Measurements from ENCODE around the gene C4BPB. TPM values are rescaled to one million over a fixed set of nuclear protein-coding genes. Genes with fewer than 3 reads are reported as not detected.
A peak's percentile ranks its signal among the peaks of the same experiment; 100 is the strongest.

The C4BPB gene
- total and polyA plus RNA-seq, 4 donors = 0.94 to 10.7 (median 5.2) TPM

- Histone ChIP-seq H3K27me3 (ENCODE audit: control insufficient read depth in 1 of 2, insufficient read depth in 2 of 2, low read length in 1 of 2) (no peaks in the 10 kb centered on the region), H3K36me3 (ENCODE audit: control insufficient read depth in 1 of 2, insufficient read depth in 2 of 2, low read length in 1 of 2) (no peaks in the 10 kb centered on the region), H3K27ac (ENCODE audit: low read depth in 1 of 2, low read length in 2 of 2) (no peak overlapping the region), H3K4me3 (ENCODE audit: low read length in 2 of 2) (no peak overlapping the region), H3K9me3 (ENCODE audit: control insufficient read depth, low read length) (no peaks in the 10 kb centered on the region), H3K4me1 (ENCODE audit: control insufficient read depth in 1 of 2, insufficient read depth in 2 of 2, low read length in 2 of 2) (no peaks in the 10 kb centered on the region)
- no peak for DNase-seq
- peak; percentile 94 for ATAC-seq (ENCODE audit: low FRiP score)
- whole genome bisulfite sequencing, 2 donors = 29 to 30% methylated on average over 6 of the region's 6 CpGs
- intact Hi-C loops (cut with DNase I) = loop anchor here in 1 of 2 donors (1.0 kb wide), 1 partner anchor 27 kb away; no protein-coding TSS in a partner anchor
Measured at GRCh38 chr1:207077470-207078377, 10.9 kb upstream of the C4BPB start.

GRCh38 chr1:207078578-207079132, 10.0 kb upstream of the C4BPB start:
- ATAC-seq (ENCODE audit: low FRiP score) (no peak), DNase-seq (no peak)
- WGBS, 2 donors = 85 to 86% methylated on average over 11 of the region's 11 CpGs
- Histone ChIP-seq H3K27me3 (ENCODE audit: control insufficient read depth in 1 of 2, insufficient read depth in 2 of 2, low read length in 1 of 2) (no peaks in the 10 kb centered on the region), H3K27ac (ENCODE audit: low read depth in 1 of 2, low read length in 2 of 2) (no peak overlapping the region), H3K36me3 (ENCODE audit: control insufficient read depth in 1 of 2, insufficient read depth in 2 of 2, low read length in 1 of 2) (no peaks in the 10 kb centered on the region), H3K4me1 (ENCODE audit: control insufficient read depth in 1 of 2, insufficient read depth in 2 of 2, low read length in 2 of 2) (no peaks in the 10 kb centered on the region), H3K9me3 (ENCODE audit: control insufficient read depth, low read length) (no peaks in the 10 kb centered on the region), H3K4me3 (ENCODE audit: low read length in 2 of 2) (no peak overlapping the region)
- intact Hi-C loops (cut with DNase I) = no loop called here

DNA sequence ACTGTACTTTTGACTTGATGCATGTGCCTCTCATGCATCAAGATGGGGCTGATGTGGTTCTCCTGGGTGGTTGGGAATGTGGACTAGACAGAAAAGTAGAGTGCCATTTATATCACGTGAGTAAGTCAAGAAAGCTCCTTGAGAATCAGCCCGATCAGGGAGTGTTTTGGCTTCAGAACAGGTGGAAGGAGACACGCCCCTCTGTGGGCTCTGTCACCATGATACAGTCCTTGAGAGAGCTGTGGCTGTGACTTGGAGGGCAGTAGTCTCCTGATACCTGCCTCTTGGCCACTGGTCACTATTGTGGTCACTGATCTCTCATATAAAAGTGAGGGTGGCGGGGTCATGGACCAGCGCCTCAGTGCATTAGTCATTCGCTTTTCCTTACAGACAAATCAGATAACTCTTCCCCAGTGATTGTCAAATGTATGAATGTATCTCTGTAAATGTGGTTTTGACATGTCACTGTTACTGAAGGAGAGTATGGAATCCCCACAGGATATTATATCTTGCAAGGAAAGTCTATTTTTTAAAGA, 8.9 kb upstream of the C4BPB start:
- no peak overlapping the region for H3K4me3 ChIP-seq (ENCODE audit: low read length in 2 of 2)
- 84 to 91% methylated on average over 6 of the region's 6 CpGs for WGBS, 2 donors
- H3K36me3 ChIP-seq (ENCODE audit: control insufficient read depth in 1 of 2, insufficient read depth in 2 of 2, low read length in 1 of 2) = no peaks in the 10 kb centered on the region
- DNase-seq = no peak
- H3K4me1 ChIP-seq (ENCODE audit: control insufficient read depth in 1 of 2, insufficient read depth in 2 of 2, low read length in 2 of 2) = no peaks in the 10 kb centered on the region
- intact Hi-C loops (cut with DNase I) = loop anchor here in 1 of 2 donors (5.0 kb wide), 1 partner anchor 328 kb away; no protein-coding TSS in a partner anchor
- H3K27me3 ChIP-seq (ENCODE audit: control insufficient read depth in 1 of 2, insufficient read depth in 2 of 2, low read length in 1 of 2) = no peaks in the 10 kb centered on the region
- no peak overlapping the region for H3K27ac ChIP-seq (ENCODE audit: low read depth in 1 of 2, low read length in 2 of 2)
- no peaks in the 10 kb centered on the region for H3K9me3 ChIP-seq (ENCODE audit: control insufficient read depth, low read length)
- no peak for ATAC-seq (ENCODE audit: low FRiP score)

DNA sequence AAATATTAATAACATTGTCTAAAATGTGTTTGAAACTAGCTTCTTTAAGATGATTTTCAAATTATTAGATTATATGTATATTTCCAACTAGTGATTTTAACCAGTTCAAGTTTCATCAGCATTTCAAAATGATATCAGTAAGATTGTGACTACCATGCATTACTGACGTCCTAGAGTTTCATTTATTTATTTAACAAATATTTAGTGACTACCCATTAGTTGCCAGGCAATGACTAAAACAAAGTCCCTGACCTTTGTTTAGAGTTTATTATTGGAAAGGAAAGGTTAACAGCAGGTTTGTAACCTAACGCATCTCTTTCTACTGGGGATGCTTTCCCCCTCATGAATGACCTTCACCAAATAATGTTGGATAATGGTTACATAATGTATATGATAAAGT, 7.6 kb upstream of the C4BPB start:
- H3K36me3 ChIP-seq (ENCODE audit: control insufficient read depth in 1 of 2, insufficient read depth in 2 of 2, low read length in 1 of 2) = no peaks in the 10 kb centered on the region
- H3K9me3 ChIP-seq (ENCODE audit: control insufficient read depth, low read length) = no peaks in the 10 kb centered on the region
- H3K4me1 ChIP-seq (ENCODE audit: control insufficient read depth in 1 of 2, insufficient read depth in 2 of 2, low read length in 2 of 2) = no peaks in the 10 kb centered on the region
- DNase-seq = no peak
- no peaks in the 10 kb centered on the region for H3K27me3 ChIP-seq (ENCODE audit: control insufficient read depth in 1 of 2, insufficient read depth in 2 of 2, low read length in 1 of 2)
- WGBS, 2 donors = 55 to 61% methylated on average over 2 of the region's 2 CpGs
- no peak for ATAC-seq (ENCODE audit: low FRiP score)
- H3K27ac ChIP-seq (ENCODE audit: low read depth in 1 of 2, low read length in 2 of 2) = no peak overlapping the region
- H3K4me3 ChIP-seq (ENCODE audit: low read length in 2 of 2) = no peak overlapping the region
- intact Hi-C loops (cut with DNase I) = loop anchor here in 1 of 2 donors (5.0 kb wide), 1 partner anchor 326 kb away; no protein-coding TSS in a partner anchor

- no peaks in the 10 kb centered on the region for H3K4me1 ChIP-seq (ENCODE audit: control insufficient read depth in 1 of 2, insufficient read depth in 2 of 2, low read length in 2 of 2)
- no peaks in the 10 kb centered on the region for H3K36me3 ChIP-seq (ENCODE audit: control insufficient read depth in 1 of 2, insufficient read depth in 2 of 2, low read length in 1 of 2)
- H3K4me3 ChIP-seq (ENCODE audit: low read length in 2 of 2) = no peak overlapping the region
- H3K27me3 ChIP-seq (ENCODE audit: control insufficient read depth in 1 of 2, insufficient read depth in 2 of 2, low read length in 1 of 2) = no peaks in the 10 kb centered on the region
- no peaks in the 10 kb centered on the region for H3K9me3 ChIP-seq (ENCODE audit: control insufficient read depth, low read length)
- intact Hi-C loops (cut with DNase I) = loop anchor here in 1 of 2 donors (5.0 kb wide), 1 partner anchor 325 kb away; no protein-coding TSS in a partner anchor
- no peak for ATAC-seq (ENCODE audit: low FRiP score)
- WGBS, 2 donors = 83 to 87% methylated on average over 2 of the region's 2 CpGs
- H3K27ac ChIP-seq (ENCODE audit: low read depth in 1 of 2, low read length in 2 of 2) = no peak overlapping the region
- DNase-seq = no peak
Measured at GRCh38 chr1:207081806-207082205, 6.9 kb upstream of the C4BPB start.

- intact Hi-C loops (cut with DNase I) = loop anchor here (2.0 to 5.0 kb wide), 2 partner anchors 321 to 323 kb away; no protein-coding TSS in a partner anchor
- Histone ChIP-seq H3K27ac (ENCODE audit: low read depth in 1 of 2, low read length in 2 of 2) (no peak overlapping the region), H3K9me3 (ENCODE audit: control insufficient read depth, low read length) (no peaks in the 10 kb centered on the region), H3K4me1 (ENCODE audit: control insufficient read depth in 1 of 2, insufficient read depth in 2 of 2, low read length in 2 of 2) (no peaks in the 10 kb centered on the region), H3K27me3 (ENCODE audit: control insufficient read depth in 1 of 2, insufficient read depth in 2 of 2, low read length in 1 of 2) (no peaks in the 10 kb centered on the region), H3K4me3 (ENCODE audit: low read length in 2 of 2) (no peak overlapping the region), H3K36me3 (ENCODE audit: control insufficient read depth in 1 of 2, insufficient read depth in 2 of 2, low read length in 1 of 2) (no peaks in the 10 kb centered on the region)
- DNase-seq (no peak), ATAC-seq (ENCODE audit: low FRiP score) (no peak)
- WGBS, 2 donors = 50 to 57% methylated on average over 2 of the region's 2 CpGs
Measured at GRCh38 chr1:207084232-207084631, 4.4 kb upstream of the C4BPB start.

- intact Hi-C loops (cut with DNase I) = loop anchor here (2.0 to 5.0 kb wide), 2 partner anchors 320 to 323 kb away; no protein-coding TSS in a partner anchor
- H3K4me3 ChIP-seq (ENCODE audit: low read length in 2 of 2) = no peak overlapping the region
- no peaks in the 10 kb centered on the region for H3K27me3 ChIP-seq (ENCODE audit: control insufficient read depth in 1 of 2, insufficient read depth in 2 of 2, low read length in 1 of 2)
- DNase-seq = no peak
- ATAC-seq (ENCODE audit: low FRiP score) = no peak
- no peaks in the 10 kb centered on the region for H3K4me1 ChIP-seq (ENCODE audit: control insufficient read depth in 1 of 2, insufficient read depth in 2 of 2, low read length in 2 of 2)
- H3K36me3 ChIP-seq (ENCODE audit: control insufficient read depth in 1 of 2, insufficient read depth in 2 of 2, low read length in 1 of 2) = no peaks in the 10 kb centered on the region
- WGBS, 2 donors = 22% methylated on average over 8 of the region's 8 CpGs
- H3K9me3 ChIP-seq (ENCODE audit: control insufficient read depth, low read length) = no peaks in the 10 kb centered on the region
- H3K27ac ChIP-seq (ENCODE audit: low read depth in 1 of 2, low read length in 2 of 2) = no peak overlapping the region
Measured at GRCh38 chr1:207084701-207085180, 3.9 kb upstream of the C4BPB start.

- Histone ChIP-seq H3K27me3 (ENCODE audit: control insufficient read depth in 1 of 2, insufficient read depth in 2 of 2, low read length in 1 of 2) (no peaks in the 10 kb centered on the region), H3K36me3 (ENCODE audit: control insufficient read depth in 1 of 2, insufficient read depth in 2 of 2, low read length in 1 of 2) (no peaks in the 10 kb centered on the region), H3K4me3 (ENCODE audit: low read length in 2 of 2) (no peak overlapping the region), H3K4me1 (ENCODE audit: control insufficient read depth in 1 of 2, insufficient read depth in 2 of 2, low read length in 2 of 2) (peaks cover 0 to 1% of the 10 kb centered on the region in 2 donors), H3K9me3 (ENCODE audit: control insufficient read depth, low read length) (no peaks in the 10 kb centered on the region), H3K27ac (ENCODE audit: low read depth in 1 of 2, low read length in 2 of 2) (no peak overlapping the region)
- intact Hi-C loops (cut with DNase I) = loop anchor here in 1 of 2 donors (2.0 kb wide), 1 partner anchor 319 kb away; no protein-coding TSS in a partner anchor
- WGBS, 2 donors = 89 to 91% methylated on average over 3 of the region's 3 CpGs
- no peak for ATAC-seq (ENCODE audit: low FRiP score)
- DNase-seq = no peak
Measured at GRCh38 chr1:207085887-207086286, 2.8 kb upstream of the C4BPB start.
